ENCODE data around the gene ALOX15.
"Not testable (repeated sequence)": the region's sequence is repeated elsewhere in the genome, so short reads cannot be mapped to it uniquely, and the experiment has no call there.

The ALOX15 gene

GRCh38 chr17:4641297-4642195 lies at the start of gene ALOX15:
ALOX15 (minus strand) TSS chr17:4641678; CDS start chr17:4641651, 27 bp downstream.
- TF ChIP-seq GATA1 (IDR thresholded peaks at IDR 0.05; ENCODE audit: low read depth, low read length) (no peak), POLR2A (IDR thresholded peaks at IDR 0.05; ENCODE audit: low read length) (no peak)
- no peak for DNase-seq

- TF ChIP-seq GATA1 (IDR thresholded peaks at IDR 0.05; ENCODE audit: low read depth, low read length) (no peak), POLR2A (IDR thresholded peaks at IDR 0.05; ENCODE audit: low read length) (no peak)
- no peak for DNase-seq
Observed at GRCh38 chr17:4690745-4691144, 49.3 kb upstream of the ALOX15 start.

GRCh38 chr17:4689872-4690271 lies 48.4 kb upstream of the ALOX15 start:
- not testable (repeated sequence) for DNase-seq

GRCh38 chr17:4683739-4684138 lies 42.3 kb upstream of the ALOX15 start:
- not testable (repeated sequence) for DNase-seq

GRCh38 chr17:4679658-4680057 lies 38.2 kb upstream of the ALOX15 start:
- no peak for DNase-seq
- TF ChIP-seq POLR2A (IDR thresholded peaks at IDR 0.05; ENCODE audit: low read length), result no peak
- TF ChIP-seq GATA1 (IDR thresholded peaks at IDR 0.05; ENCODE audit: low read depth, low read length), result no peak

GRCh38 chr17:4678448-4679026 lies 37.1 kb upstream of the ALOX15 start:
- no peak for TF ChIP-seq POLR2A (IDR thresholded peaks at IDR 0.05; ENCODE audit: low read length)
- TF ChIP-seq GATA1 (IDR thresholded peaks at IDR 0.05; ENCODE audit: low read depth, low read length), result no peak
- DNase-seq, result peak in 1 of 2 experiments; percentile 14

- TF ChIP-seq GATA1 (IDR thresholded peaks at IDR 0.05; ENCODE audit: low read depth, low read length) (no peak), POLR2A (IDR thresholded peaks at IDR 0.05; ENCODE audit: low read length) (no peak)
- DNase-seq, result no peak
Observed at GRCh38 chr17:4676791-4677190, 35.3 kb upstream of the ALOX15 start.

- no peak for TF ChIP-seq GATA1 (IDR thresholded peaks at IDR 0.05; ENCODE audit: low read depth, low read length)
- no peak for TF ChIP-seq POLR2A (IDR thresholded peaks at IDR 0.05; ENCODE audit: low read length)
Observed at GRCh38 chr17:4675791-4676190, 34.3 kb upstream of the ALOX15 start.

GRCh38 chr17:4674685-4674998 lies 33.2 kb upstream of the ALOX15 start:
- TF ChIP-seq GATA1 (IDR thresholded peaks at IDR 0.05; ENCODE audit: low read depth, low read length), result no peak
- TF ChIP-seq POLR2A (IDR thresholded peaks at IDR 0.05; ENCODE audit: low read length), result no peak
- no peak for DNase-seq

More at GRCh38 chr17:4675791-4676190, 34.3 kb upstream of the ALOX15 start:
- DNase-seq, result no peak

GRCh38 chr17:4673986-4674684 lies 32.7 kb upstream of the ALOX15 start:
- TF ChIP-seq POLR2A (IDR thresholded peaks at IDR 0.05; ENCODE audit: low read length) (no peak), GATA1 (IDR thresholded peaks at IDR 0.05; ENCODE audit: low read depth, low read length) (no peak)
- DNase-seq, result no peak

GRCh38 chr17:4673169-4673568 lies 31.7 kb upstream of the ALOX15 start:
- TF ChIP-seq POLR2A (IDR thresholded peaks at IDR 0.05; ENCODE audit: low read length), result no peak
- TF ChIP-seq GATA1 (IDR thresholded peaks at IDR 0.05; ENCODE audit: low read depth, low read length), result no peak
- DNase-seq, result no peak

GRCh38 chr17:4672751-4673150 lies 31.3 kb upstream of the ALOX15 start:
- no peak for TF ChIP-seq POLR2A (IDR thresholded peaks at IDR 0.05; ENCODE audit: low read length)
- no peak for TF ChIP-seq GATA1 (IDR thresholded peaks at IDR 0.05; ENCODE audit: low read depth, low read length)
- no peak for DNase-seq

GRCh38 chr17:4672055-4672630 lies 30.7 kb upstream of the ALOX15 start:
- DNase-seq, result no peak
- TF ChIP-seq POLR2A (IDR thresholded peaks at IDR 0.05; ENCODE audit: low read length) (no peak), GATA1 (IDR thresholded peaks at IDR 0.05; ENCODE audit: low read depth, low read length) (no peak)

GRCh38 chr17:4667166-4667565 lies 25.7 kb upstream of the ALOX15 start:
- DNase-seq, result no peak
- TF ChIP-seq GATA1 (IDR thresholded peaks at IDR 0.05; ENCODE audit: low read depth, low read length), result no peak

Measured in erythroblast (primary cell).